Progenitor cell of endocrine pancreas (in vitro differentiated cells): ENCODE data around the gene APOBEC3B. TPM values are rescaled to one million over a fixed set of nuclear protein-coding genes. Genes with fewer than 3 reads are reported as not detected.
"Not testable (repeated sequence)": the region's sequence is repeated elsewhere in the genome, so short reads cannot be mapped to it uniquely, and the experiment has no call there.

Source experiments
- DNase-seq: peaks from one replicate; pipeline ENCODE4 v3.0.0; 2021; ENCODE audit warnings: low spot score; ENCODE audit not compliant: unreplicated experiment
- H3K27ac Mint-ChIP-seq: 2 replicates; pipeline ENCODE4 v1.8.0; 2021; ENCODE audit warnings: mild to moderate bottlenecking, moderate library complexity, mixed read lengths
- H3K27me3 Mint-ChIP-seq: 2 replicates; pipeline ENCODE4 v1.8.0; 2021; ENCODE audit warnings: mixed read lengths
- H3K36me3 Mint-ChIP-seq: 2 replicates; pipeline ENCODE4 v1.8.0; 2022; ENCODE audit warnings: mixed read lengths; ENCODE audit not compliant: insufficient read depth
- H3K4me1 Mint-ChIP-seq: 2 replicates; pipeline ENCODE4 v1.8.0; 2021; ENCODE audit warnings: low read depth, mixed read lengths
- H3K4me3 Mint-ChIP-seq: 2 replicates; pipeline ENCODE4 v1.8.0; 2021; ENCODE audit warnings: low read depth, mild to moderate bottlenecking, moderate library complexity, mixed read lengths
- H3K9me3 Mint-ChIP-seq: 2 replicates; pipeline ENCODE4 v1.8.0; 2021; ENCODE audit warnings: low read depth, mixed read lengths
- CTCF ChIP-seq: fragments of 200-600 bp; sonication (generic); IDR thresholded peaks from one replicate; pipeline ENCODE4 v1.5.0; 2021; ENCODE audit warnings: antibody characterized with exemption, mild to moderate bottlenecking; ENCODE audit not compliant: unreplicated experiment
- total RNA-seq: library from RNA; stranded (reverse); gene quantifications from 2 replicates; pipeline ENCODE4 v1.2.1, GENCODE V29; 2021

APOBEC3B gene
- total RNA-seq, 1 donor from 2014 or later = 10.1 TPM

GRCh38 chr22:38986629-38987028 lies 4.5 kb downstream of the APOBEC3B start:
- DNase-seq = no peak
- peaks cover 4% of the 10 kb centered on the region for H3K4me1 Mint-ChIP-seq
- no peak overlapping the region for H3K4me3 Mint-ChIP-seq
- H3K27ac Mint-ChIP-seq = no peak overlapping the region
- peaks cover 3% of the 10 kb centered on the region for H3K36me3 Mint-ChIP-seq
- peaks cover 5% of the 10 kb centered on the region for H3K9me3 Mint-ChIP-seq
- peaks cover 4% of the 10 kb centered on the region for H3K27me3 Mint-ChIP-seq
- no peak for TF ChIP-seq CTCF

- Mint-ChIP-seq H3K36me3 (peaks cover 3% of the 10 kb centered on the region), H3K9me3 (peaks cover 5% of the 10 kb centered on the region), H3K27ac (no peak overlapping the region), H3K4me3 (no peak overlapping the region), H3K4me1 (peaks cover 3% of the 10 kb centered on the region), H3K27me3 (peaks cover 4% of the 10 kb centered on the region)
- TF ChIP-seq CTCF = no peak
- DNase-seq = no peak
These were observed 5.2 kb downstream of the APOBEC3B start for GRCh38 chr22:38987171-38987895.

GRCh38 chr22:38989466-38989865 lies 7.3 kb downstream of the APOBEC3B start:
- Mint-ChIP-seq H3K27me3 (peaks cover 9% of the 10 kb centered on the region), H3K4me1 (peaks cover 3% of the 10 kb centered on the region), H3K9me3 (no peaks in the 10 kb centered on the region), H3K27ac (no peak overlapping the region), H3K4me3 (no peak overlapping the region), H3K36me3 (no peaks in the 10 kb centered on the region)
- no peak for TF ChIP-seq CTCF
- DNase-seq = no peak

- H3K27ac Mint-ChIP-seq, H3K36me3 Mint-ChIP-seq, H3K27me3 Mint-ChIP-seq, DNase-seq, H3K4me1 Mint-ChIP-seq, H3K4me3 Mint-ChIP-seq, H3K9me3 Mint-ChIP-seq: not testable (repeated sequence)
These were observed 10.8 kb downstream of the APOBEC3B start for GRCh38 chr22:38992871-38993371.

GRCh38 chr22:38996105-38996504 lies 14.0 kb downstream of the APOBEC3B start:
- no peak for DNase-seq
- H3K4me1 Mint-ChIP-seq = no peaks in the 10 kb centered on the region
- peaks cover 4% of the 10 kb centered on the region for H3K9me3 Mint-ChIP-seq
- H3K36me3 Mint-ChIP-seq = peaks cover 1% of the 10 kb centered on the region
- peaks cover 11% of the 10 kb centered on the region for H3K27me3 Mint-ChIP-seq
- no peak overlapping the region for H3K27ac Mint-ChIP-seq
- TF ChIP-seq CTCF = no peak
- no peak overlapping the region for H3K4me3 Mint-ChIP-seq

GRCh38 chr22:38997518-38997917 lies 15.4 kb downstream of the APOBEC3B start:
- peaks cover 11% of the 10 kb centered on the region for H3K27me3 Mint-ChIP-seq

More at GRCh38 chr22:38997518-38997917, 15.4 kb downstream of the APOBEC3B start:
- TF ChIP-seq CTCF = no peak
- Mint-ChIP-seq H3K36me3 (peaks cover 1% of the 10 kb centered on the region), H3K9me3 (peaks cover 4% of the 10 kb centered on the region), H3K4me3 (no peak overlapping the region), H3K4me1 (no peaks in the 10 kb centered on the region), H3K27ac (peak overlapping the region; percentile 24)
- DNase-seq = no peak
